Mammary epithelial cell (primary cell): Measurements from ENCODE around the gene OTUD7B.

Source experiments
- EZH2 ChIP-seq: IDR thresholded peaks from 2 replicates; pipeline ENCODE4 v1.6.1; 2012; ENCODE audit warnings: low read length, inconsistent platforms, borderline replicate concordance
- TF ChIP-seq, protein P1 (sequence below), 2 donors: IDR thresholded peaks in 1 of 2; conservative IDR thresholded peaks in 1 of 2; 2 replicates each; pipeline ENCODE4 v1.5.1; 2011 to 2012; ENCODE audit warnings: inconsistent platforms in 2 of 2, low read length in 2 of 2, mild to moderate bottlenecking in 2 of 2, control low read depth in 1 of 2, low read depth in 1 of 2; ENCODE audit not compliant: insufficient read depth in 1 of 2; ENCODE audit errors: extremely low read depth in 1 of 2

DNA sequence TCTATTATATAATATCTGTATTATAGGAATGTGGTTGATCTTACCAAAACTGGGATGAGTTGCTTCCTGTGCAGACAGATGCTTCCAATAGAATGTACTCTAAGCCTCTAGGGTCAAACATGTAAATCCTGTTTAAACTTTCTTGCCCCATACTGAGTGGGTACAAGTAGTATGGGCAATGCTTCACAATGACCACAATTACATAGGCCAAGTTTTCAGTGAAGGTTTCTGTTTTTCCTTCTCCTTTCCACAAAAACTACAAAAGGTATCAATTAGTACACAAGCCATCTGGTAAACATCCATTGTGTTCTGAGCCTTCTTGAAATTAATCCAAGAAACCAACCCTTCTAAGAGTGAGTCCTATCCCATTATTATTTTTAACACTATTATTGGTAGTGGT lies 16.8 kb downstream of the OTUD7B start:
- TF ChIP-seq EZH2, result no peak
- TF ChIP-seq, protein P1, sequence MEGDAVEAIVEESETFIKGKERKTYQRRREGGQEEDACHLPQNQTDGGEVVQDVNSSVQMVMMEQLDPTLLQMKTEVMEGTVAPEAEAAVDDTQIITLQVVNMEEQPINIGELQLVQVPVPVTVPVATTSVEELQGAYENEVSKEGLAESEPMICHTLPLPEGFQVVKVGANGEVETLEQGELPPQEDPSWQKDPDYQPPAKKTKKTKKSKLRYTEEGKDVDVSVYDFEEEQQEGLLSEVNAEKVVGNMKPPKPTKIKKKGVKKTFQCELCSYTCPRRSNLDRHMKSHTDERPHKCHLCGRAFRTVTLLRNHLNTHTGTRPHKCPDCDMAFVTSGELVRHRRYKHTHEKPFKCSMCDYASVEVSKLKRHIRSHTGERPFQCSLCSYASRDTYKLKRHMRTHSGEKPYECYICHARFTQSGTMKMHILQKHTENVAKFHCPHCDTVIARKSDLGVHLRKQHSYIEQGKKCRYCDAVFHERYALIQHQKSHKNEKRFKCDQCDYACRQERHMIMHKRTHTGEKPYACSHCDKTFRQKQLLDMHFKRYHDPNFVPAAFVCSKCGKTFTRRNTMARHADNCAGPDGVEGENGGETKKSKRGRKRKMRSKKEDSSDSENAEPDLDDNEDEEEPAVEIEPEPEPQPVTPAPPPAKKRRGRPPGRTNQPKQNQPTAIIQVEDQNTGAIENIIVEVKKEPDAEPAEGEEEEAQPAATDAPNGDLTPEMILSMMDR (conservative IDR thresholded peaks at IDR 0.05 in 1 of 2, IDR thresholded peaks at IDR 0.05 in 1 of 2; ENCODE audit: extremely low read depth in 1 of 2, insufficient read depth in 1 of 2, low read depth in 1 of 2, low read length in 2 of 2), result no peak
